T-helper 17 cell (primary cell): ENCODE data around the gene RAB14. TPM values are rescaled to one million over a fixed set of nuclear protein-coding genes. Genes with fewer than 3 reads are reported as not detected.

Experiments
- total RNA-seq, 4 donors: library from RNA in 2 of 4; stranded (reverse) in 2 of 4; gene quantifications; one replicate each; pipeline ENCODE4 v1.2.3 and lab custom pipeline; 2022 to 2026

Gene RAB14
- total RNA-seq, 2 donors from 2014 or later = 42.1 to 49.8 TPM

Other genes starting within 250 kb of the RAB14 start
- gene C5, start 151.6 kb downstream of the RAB14 start, total RNA-seq = 1 to 10 TPM; 1.3 to 1.9 TPM
- 10 to 100 TPM; 69.5 to 81.1 TPM for gene CNTRL, start 126.9 kb downstream of the RAB14 start, total RNA-seq
- gene GSN, start 66.3 kb upstream of the RAB14 start, total RNA-seq = 10 to 100 TPM in 1 of 2 donors, 1 to 10 TPM in 1; 5.4 to 29.6 TPM
- 100 to 1,000 TPM in 1 of 2 donors, 10 to 100 TPM in 1; 77.9 to 115 TPM for gene STOM, start 168.4 kb upstream of the RAB14 start, total RNA-seq